B cell (primary cell): ENCODE results near the gene ERP27. TPM values are rescaled to one million over a fixed set of nuclear protein-coding genes. Genes with fewer than 3 reads are reported as not detected.

Experiments
- ATAC-seq: fragments of 200-7000 bp; cut with Tn5 transposase; one replicate; pipeline ENCODE4 v1.10.0; 2021; ENCODE audit warnings: low read depth, mild to moderate bottlenecking, moderate number of reproducible peaks, moderate library complexity
- CTCF ChIA-PET: fragments of 350-600 bp; sonication (Branson Sonifier 250); formaldehyde crosslinking; loops from one replicate; lab custom pipeline; 2021; ENCODE audit warnings: antibody characterized with exemption, inconsistent platforms; lab: Charles Lee
- POLR2A ChIA-PET: fragments of 350-600 bp; sonication (Branson Sonifier 250); formaldehyde crosslinking; loops from one replicate; lab custom pipeline; 2021; ENCODE audit warnings: antibody characterized with exemption; lab: Charles Lee
- DNase-seq: peaks from one replicate; pipeline ENCODE4 v3.0.0; 2013
- H2AFZ ChIP-seq: 2 replicates; pipeline ENCODE4 v1.6.1; 2012; ENCODE audit warnings: mild to moderate bottlenecking, low read depth, low read length; ENCODE audit not compliant: insufficient read depth, poor library complexity, severe bottlenecking
- H3K27ac ChIP-seq, 2 donors: 1 replicate in 1 of 2; 2 replicates in 1 of 2; pipeline ENCODE4 v1.5.1; 2012 to 2013; ENCODE audit warnings: low read length in 2 of 2, mild to moderate bottlenecking in 2 of 2, moderate library complexity in 1 of 2
- H3K27me3 ChIP-seq, 4 experiments: fragments of 200-600 bp in 1 of 4; sonication (generic) in 1 of 4; replicated peaks in 1 of 4; 1 replicate in 2 of 4; 2 replicates in 2 of 4; pipeline versions ENCODE4 v1.6.1 to v1.7.0; 2013 to 2016; ENCODE audit warnings: low read length in 3 of 4, mild to moderate bottlenecking in 2 of 4, mixed read lengths in 1 of 4, moderate library complexity in 1 of 4; ENCODE audit not compliant: insufficient read depth in 4 of 4, control insufficient read depth in 3 of 4; ENCODE audit errors: control extremely low read depth in 1 of 4
- H3K36me3 ChIP-seq, 2 experiments: replicated peaks in 1 of 2; 1 replicate in 1 of 2; 2 replicates in 1 of 2; pipeline versions ENCODE4 v1.6.1 to v1.7.1; 2013; ENCODE audit warnings: low read length in 1 of 2; ENCODE audit not compliant: insufficient read depth in 2 of 2, control insufficient read depth in 1 of 2; ENCODE audit errors: control extremely low read depth in 1 of 2, extremely low read depth in 1 of 2
- H3K4me1 ChIP-seq, 2 donors: fragments of 200-600 bp in 1 of 2; sonication (generic) in 1 of 2; 1 replicate in 1 of 2; 2 replicates in 1 of 2; pipeline versions ENCODE4 v1.5.1 to v1.6.1; 2013 to 2017; ENCODE audit warnings: low read length in 2 of 2; ENCODE audit not compliant: control insufficient read depth in 2 of 2, insufficient read depth in 2 of 2
- H3K4me2 ChIP-seq: replicated peaks from 2 replicates; pipeline ENCODE3; 2012; ENCODE audit warnings: mild to moderate bottlenecking, low read depth, low read length; ENCODE audit not compliant: poor library complexity, severe bottlenecking
- H3K4me3 ChIP-seq, 5 experiments: fragments of 200-600 bp in 1 of 5; sonication (generic) in 1 of 5; 1 replicate in 3 of 5; 2 replicates in 2 of 5; pipeline versions ENCODE4 v1.5.1 to v1.7.0; 2011 to 2016; ENCODE audit warnings: low read length in 4 of 5, mild to moderate bottlenecking in 4 of 5, low read depth in 2 of 5, control low read depth in 1 of 5, moderate library complexity in 1 of 5; ENCODE audit not compliant: insufficient read depth in 1 of 5; ENCODE audit errors: control extremely low read depth in 1 of 5, extremely low read depth in 1 of 5
- H3K79me2 ChIP-seq: fragments of 200-600 bp; sonication (generic); one replicate; pipeline ENCODE4 v1.6.0; 2016; ENCODE audit warnings: low read length; ENCODE audit not compliant: control insufficient read depth, insufficient read depth
- H3K9ac ChIP-seq: fragments of 200-600 bp; sonication (generic); 2 replicates; pipeline ENCODE4 v1.6.1; 2017; ENCODE audit warnings: mild to moderate bottlenecking, low read length, moderate library complexity
- H3K9me3 ChIP-seq, 3 donors: one replicate each; pipeline versions ENCODE4 v1.6.1 to v1.7.1; 2013; ENCODE audit warnings: low read length in 2 of 3; ENCODE audit not compliant: control insufficient read depth in 2 of 3, insufficient read depth in 1 of 3; ENCODE audit errors: control extremely low read depth in 1 of 3
- H4K20me1 ChIP-seq: 2 replicates; pipeline ENCODE4 v1.6.0; 2012; ENCODE audit warnings: mild to moderate bottlenecking, low read length; ENCODE audit not compliant: insufficient read depth, control insufficient read depth, poor library complexity, severe bottlenecking
- H3K27ac Mint-ChIP-seq: one replicate; pipeline ENCODE4 v1.8.0; 2021; ENCODE audit warnings: mixed read lengths
- H3K27me3 Mint-ChIP-seq: one replicate; pipeline ENCODE4 v1.8.0; 2021; ENCODE audit warnings: mixed read lengths
- H3K4me1 Mint-ChIP-seq: one replicate; pipeline ENCODE4 v1.8.0; 2021; ENCODE audit warnings: mixed read lengths
- H3K4me3 Mint-ChIP-seq: one replicate; pipeline ENCODE4 v1.8.0; 2021; ENCODE audit warnings: mixed read lengths
- H3K9me3 Mint-ChIP-seq: one replicate; pipeline ENCODE4 v1.8.0; 2022; ENCODE audit warnings: mixed read lengths; ENCODE audit not compliant: insufficient read depth
- EZH2 ChIP-seq: IDR thresholded peaks from 2 replicates; pipeline ENCODE4 v1.6.1; 2012; ENCODE audit warnings: borderline replicate concordance, low read depth, mild to moderate bottlenecking, moderate library complexity, low read length; ENCODE audit not compliant: insufficient read depth, poor library complexity, severe bottlenecking
- WGBS: methylation state at CpG from one replicate; pipeline ENCODE4 v1.1.5; 2013; ENCODE audit warnings: missing lambda C conversion rate; ENCODE audit not compliant: insufficient coverage; 5-methylcytosine and 5-hydroxymethylcytosine counted together
- intact Hi-C: fragments of 100-400 bp; cut with micrococcal nuclease; formaldehyde crosslinking; loops from one replicate; pipeline ENCODE4 v1.10.0; 2022
- polyA plus RNA-seq: library from polyadenylated mRNA; depleted of rRNA; stranded (reverse); fragments of >200 nt; gene quantifications from 2 replicates; pipeline ENCODE4 v1.2.3, GENCODE V29; 2012
- total RNA-seq, 2 donors: library from RNA; stranded (reverse); fragments of 120-200 nt in 1 of 2; gene quantifications; 1 replicate in 1 of 2; 2 replicates in 1 of 2; pipeline versions ENCODE4 v1.2.3 to v1.2.4, GENCODE V29; 2013 to 2022
- TF ChIP-seq, protein P1 (sequence below): fragments of 200-600 bp; IDR thresholded peaks from one replicate; pipeline ENCODE4 v1.8.0; 2022; ENCODE audit warnings: antibody characterized with exemption, mild to moderate bottlenecking

Gene ERP27
- total and polyA plus RNA-seq, 2 donors (not counting 1 experiment from before 2014, with no cell fraction given), result 7.8 to 9.0 TPM

DNA sequence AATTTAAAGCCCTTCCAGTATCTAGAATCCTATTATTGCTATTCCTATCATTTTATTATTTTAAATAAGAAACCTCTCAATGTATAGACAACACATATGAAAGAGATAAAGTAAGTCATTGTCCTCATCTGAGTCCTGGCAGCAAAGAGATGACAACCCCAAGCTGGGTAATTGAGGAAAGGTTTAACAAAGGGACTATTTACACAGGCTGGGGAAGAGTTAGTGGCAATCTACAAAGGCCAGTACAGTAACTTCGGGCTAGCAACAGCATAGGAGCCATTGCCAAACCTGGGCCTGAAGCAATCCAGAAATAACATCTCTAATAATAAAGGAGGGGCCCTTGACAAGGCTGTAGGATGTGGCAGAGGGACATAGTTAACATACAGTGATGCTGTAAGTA is 45.7 kb upstream of the ERP27 start:
- H3K36me3 ChIP-seq, result no peaks in the 10 kb centered on the region
- no peaks in the 10 kb centered on the region for H3K27me3 ChIP-seq
- ChIA-PET POLR2A (interaction anchor here (0.6 kb wide), 1 partner anchor 56 kb away, joined by 6 read pairs; no protein-coding TSS in a partner anchor), CTCF (interaction anchor here (0.6 to 1.4 kb wide), 3 partner anchors 11 to 132 kb away, joined by 3 to 4 read pairs (median 3); partner anchors contain the start of gene ERP27)
- H3K4me3 ChIP-seq, result no peak overlapping the region
- no peak overlapping the region for H3K27ac Mint-ChIP-seq
- H3K9ac ChIP-seq, result no peak overlapping the region
- H3K9me3 Mint-ChIP-seq, result no peaks in the 10 kb centered on the region
- H3K4me3 Mint-ChIP-seq, result no peak overlapping the region
- no CpG with 5 or more reads among the region's 1 CpG for WGBS
- H3K27ac ChIP-seq, result no peak overlapping the region
- H3K79me2 ChIP-seq, result peaks cover 11% of the 10 kb centered on the region
- no peak for TF ChIP-seq EZH2
- TF ChIP-seq, protein P1, sequence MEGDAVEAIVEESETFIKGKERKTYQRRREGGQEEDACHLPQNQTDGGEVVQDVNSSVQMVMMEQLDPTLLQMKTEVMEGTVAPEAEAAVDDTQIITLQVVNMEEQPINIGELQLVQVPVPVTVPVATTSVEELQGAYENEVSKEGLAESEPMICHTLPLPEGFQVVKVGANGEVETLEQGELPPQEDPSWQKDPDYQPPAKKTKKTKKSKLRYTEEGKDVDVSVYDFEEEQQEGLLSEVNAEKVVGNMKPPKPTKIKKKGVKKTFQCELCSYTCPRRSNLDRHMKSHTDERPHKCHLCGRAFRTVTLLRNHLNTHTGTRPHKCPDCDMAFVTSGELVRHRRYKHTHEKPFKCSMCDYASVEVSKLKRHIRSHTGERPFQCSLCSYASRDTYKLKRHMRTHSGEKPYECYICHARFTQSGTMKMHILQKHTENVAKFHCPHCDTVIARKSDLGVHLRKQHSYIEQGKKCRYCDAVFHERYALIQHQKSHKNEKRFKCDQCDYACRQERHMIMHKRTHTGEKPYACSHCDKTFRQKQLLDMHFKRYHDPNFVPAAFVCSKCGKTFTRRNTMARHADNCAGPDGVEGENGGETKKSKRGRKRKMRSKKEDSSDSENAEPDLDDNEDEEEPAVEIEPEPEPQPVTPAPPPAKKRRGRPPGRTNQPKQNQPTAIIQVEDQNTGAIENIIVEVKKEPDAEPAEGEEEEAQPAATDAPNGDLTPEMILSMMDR, result no peak
- DNase-seq, result no peak
- no peak overlapping the region for H3K4me2 ChIP-seq
- no peak overlapping the region for H2AFZ ChIP-seq
- H3K27me3 Mint-ChIP-seq, result no peaks in the 10 kb centered on the region
- intact Hi-C loops, result no loop called here
- H3K4me1 ChIP-seq, result peaks cover 40 to 52% of the 10 kb centered on the region in 2 donors
- peaks cover 55% of the 10 kb centered on the region for H3K4me1 Mint-ChIP-seq
- no peak for ATAC-seq
- no peaks in the 10 kb centered on the region for H4K20me1 ChIP-seq
- no peaks in the 10 kb centered on the region for H3K9me3 ChIP-seq

DNA sequence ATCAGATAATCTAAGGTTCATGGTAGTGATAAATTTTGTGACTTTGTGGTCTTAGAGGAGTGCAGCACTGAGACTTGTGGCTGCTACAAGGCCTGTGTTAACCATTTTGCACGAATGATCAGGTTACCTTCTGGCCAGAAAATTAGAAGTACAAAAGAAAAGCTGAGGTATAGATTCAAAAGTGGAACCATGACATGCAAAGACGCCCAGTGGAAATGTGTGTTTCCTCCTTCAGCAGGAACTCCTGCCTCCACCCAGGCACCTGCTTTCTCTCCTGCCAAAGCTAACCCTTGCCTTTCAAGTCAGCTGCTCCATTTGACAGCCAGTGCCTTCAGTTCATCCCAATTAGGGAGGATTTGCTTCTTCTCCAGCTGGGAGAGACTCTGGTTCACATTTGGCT is 44.7 kb upstream of the ERP27 start:
- 0% methylated on average over 1 of the region's 2 CpGs for WGBS
- H3K9ac ChIP-seq, result peak overlapping the region; percentile 9
- peak overlapping the region; percentile 47 for H3K4me2 ChIP-seq
- Mint-ChIP-seq H3K4me3 (peak overlapping the region; percentile 17), H3K9me3 (no peaks in the 10 kb centered on the region), H3K27ac (peak overlapping the region; percentile 70), H3K27me3 (no peaks in the 10 kb centered on the region), H3K4me1 (peaks cover 49% of the 10 kb centered on the region)
- no peaks in the 10 kb centered on the region for H4K20me1 ChIP-seq
- intact Hi-C loops, result no loop called here
- TF ChIP-seq EZH2, result no peak
- TF ChIP-seq, protein P1, result no peak
- H3K36me3 ChIP-seq, result no peaks in the 10 kb centered on the region
- peak overlapping the region in 1 of 5 experiments; percentile 4 for H3K4me3 ChIP-seq
- ATAC-seq, result peak; percentile 31
- peaks cover 11% of the 10 kb centered on the region for H3K79me2 ChIP-seq
- no peaks in the 10 kb centered on the region for H3K27me3 ChIP-seq
- no peaks in the 10 kb centered on the region for H3K9me3 ChIP-seq
- POLR2A ChIA-PET, result interaction anchor here (0.6 kb wide), 1 partner anchor 51 kb away, joined by 3 read pairs; no protein-coding TSS in a partner anchor
- peak overlapping the region in 1 of 2 donors; percentile 46 for H3K27ac ChIP-seq
- peak overlapping the region; percentile 11 for H2AFZ ChIP-seq
- CTCF ChIA-PET, result interaction anchor here (0.6 to 1.1 kb wide), 6 partner anchors 11 to 260 kb away, joined by 3 to 5 read pairs (median 4); partner anchors contain the start of gene ERP27
- peaks cover 36 to 50% of the 10 kb centered on the region in 2 donors for H3K4me1 ChIP-seq
- DNase-seq, result peak; percentile 29
